IMR-90 (cell line): Measurements from ENCODE around the gene KYAT1. TPM values are rescaled to one million over a fixed set of nuclear protein-coding genes. Genes with fewer than 3 reads are reported as not detected.

ENCODE experiments used
- ATAC-seq: fragments of 200-7000 bp; cut with Tn5 transposase; 2 replicates; pipeline ENCODE4 v1.9.1; 2020; ENCODE audit warnings: low read depth, mild to moderate bottlenecking, moderate library complexity
- BruUV-seq: library from RNA; stranded (reverse); fragments of 400-500 nt; replicated peaks from 2 replicates; lab custom pipeline; 2021; lab: Mats Ljungman, UMichigan
- CTCF ChIA-PET: fragments of 300-600 bp; formaldehyde crosslinking; extraction: SDS; loops from one replicate; lab custom pipeline; 2021; ENCODE audit warnings: antibody characterized with exemption; lab: Yijun Ruan, JAX
- POLR2A ChIA-PET: fragments of 300-600 bp; sonication (Branson Sonifier 250); formaldehyde crosslinking; loops from one replicate; lab custom pipeline; 2022; ENCODE audit warnings: antibody characterized with exemption; ENCODE audit not compliant: unreplicated experiment; lab: Charles Lee
- DNase-seq: peaks from one replicate; pipeline ENCODE4 v3.0.0; 2013
- H2AFZ ChIP-seq: replicated peaks from 2 replicates; pipeline ENCODE3; 2013; ENCODE audit warnings: low read length, mild to moderate bottlenecking; ENCODE audit not compliant: poor library complexity
- H2AK5ac ChIP-seq: 2 replicates; pipeline ENCODE4 v1.6.1; 2013; ENCODE audit warnings: low read depth, low read length, inconsistent platforms
- H2AK9ac ChIP-seq: replicated peaks from 2 replicates; pipeline ENCODE3; 2013; ENCODE audit warnings: mild to moderate bottlenecking, low read depth, low read length, moderate library complexity; ENCODE audit not compliant: poor library complexity
- H2BK120ac ChIP-seq: 2 replicates; pipeline ENCODE4 v1.6.1; 2013; ENCODE audit warnings: low read depth, low read length, inconsistent platforms
- H2BK15ac ChIP-seq: 3 replicates; pipeline ENCODE4 v1.6.1; 2013; ENCODE audit warnings: low read depth, low read length, inconsistent platforms
- H2BK20ac ChIP-seq: 2 replicates; pipeline ENCODE4 v1.6.1; 2013; ENCODE audit warnings: low read depth, mild to moderate bottlenecking, inconsistent platforms, low read length, moderate library complexity
- H2BK5ac ChIP-seq: 2 replicates; pipeline ENCODE4 v1.6.1; 2013; ENCODE audit warnings: mild to moderate bottlenecking, low read depth, low read length, inconsistent platforms; ENCODE audit not compliant: poor library complexity, severe bottlenecking
- H3K14ac ChIP-seq: replicated peaks from 2 replicates; pipeline ENCODE4 v1.6.1; 2013; ENCODE audit warnings: low read depth, low read length, inconsistent platforms
- H3K18ac ChIP-seq: 2 replicates; pipeline ENCODE4 v1.6.1; 2013; ENCODE audit warnings: low read depth, low read length, control low read depth
- H3K23ac ChIP-seq: 2 replicates; pipeline ENCODE4 v1.6.1; 2013; ENCODE audit warnings: low read depth, low read length, inconsistent platforms
- H3K27ac ChIP-seq: 2 replicates; pipeline ENCODE4 v1.5.1; 2013; ENCODE audit warnings: mild to moderate bottlenecking, control low read depth, low read length; ENCODE audit not compliant: insufficient read depth
- H3K27me3 ChIP-seq: 2 replicates; pipeline ENCODE4 v1.6.1; 2013; ENCODE audit warnings: low read length; ENCODE audit not compliant: control insufficient read depth, insufficient read depth
- H3K36me3 ChIP-seq: 2 replicates; pipeline ENCODE4 v1.6.1; 2013; ENCODE audit warnings: low read length, mixed read lengths; ENCODE audit not compliant: control insufficient read depth, insufficient read depth
- H3K4ac ChIP-seq: 2 replicates; pipeline ENCODE4 v1.6.1; 2013; ENCODE audit warnings: low read depth, low read length, inconsistent platforms
- H3K4me1 ChIP-seq: 2 replicates; pipeline ENCODE4 v1.6.1; 2013; ENCODE audit warnings: low read length, mixed read lengths; ENCODE audit not compliant: control insufficient read depth, insufficient read depth
- H3K4me2 ChIP-seq: 2 replicates; pipeline ENCODE4 v1.6.1; 2013; ENCODE audit warnings: low read depth, mild to moderate bottlenecking, control low read depth, low read length, moderate library complexity
- H3K4me3 ChIP-seq: 2 replicates; pipeline ENCODE4 v1.5.1; 2013; ENCODE audit warnings: low read depth, mild to moderate bottlenecking, control low read depth, low read length, moderate library complexity; ENCODE audit not compliant: insufficient read depth
- H3K56ac ChIP-seq: 2 replicates; pipeline ENCODE4 v1.6.1; 2013; ENCODE audit warnings: low read length, inconsistent platforms; ENCODE audit not compliant: insufficient read depth; ENCODE audit errors: extremely low read depth
- H3K79me1 ChIP-seq, 2 experiments: 2 replicates each; pipeline ENCODE4 v1.6.1; 2013; ENCODE audit warnings: low read length in 2 of 2, inconsistent platforms in 1 of 2, low read depth in 1 of 2
- H3K9ac ChIP-seq: 2 replicates; pipeline ENCODE4 v1.6.1; 2013; ENCODE audit warnings: low read depth, low read length, control low read depth
- H3K9me1 ChIP-seq: 2 replicates; pipeline ENCODE4 v1.6.1; 2013; ENCODE audit warnings: low read length, inconsistent platforms; ENCODE audit not compliant: insufficient read depth
- H3K9me3 ChIP-seq: 2 replicates; pipeline ENCODE4 v1.6.1; 2013; ENCODE audit warnings: low read length; ENCODE audit not compliant: control insufficient read depth, insufficient read depth
- H4K20me1 ChIP-seq: 2 replicates; pipeline ENCODE4 v1.6.1; 2013; ENCODE audit warnings: low read length, inconsistent platforms; ENCODE audit not compliant: insufficient read depth
- H4K5ac ChIP-seq: 2 replicates; pipeline ENCODE4 v1.6.1; 2013; ENCODE audit warnings: mild to moderate bottlenecking, low read depth, low read length, control low read depth
- H4K8ac ChIP-seq, 2 experiments: 2 replicates each; pipeline ENCODE4 v1.6.1; 2013; ENCODE audit warnings: low read depth in 2 of 2, low read length in 2 of 2, control low read depth in 1 of 2, inconsistent platforms in 1 of 2
- H4K91ac ChIP-seq: 2 replicates; pipeline ENCODE4 v1.6.1; 2013; ENCODE audit warnings: low read depth, low read length, inconsistent platforms; ENCODE audit not compliant: insufficient read depth
- BHLHE40 ChIP-seq: fragments of 150-350 bp; IDR thresholded peaks from 2 replicates; pipeline ENCODE4 v1.6.1; 2016; ENCODE audit warnings: mild to moderate bottlenecking, low read depth, low read length
- FOS ChIP-seq: fragments of 150-350 bp; IDR thresholded peaks from 2 replicates; pipeline ENCODE4 v1.6.1; 2016; ENCODE audit warnings: low read depth, low read length
- MAFK ChIP-seq: IDR thresholded peaks from 2 replicates; pipeline ENCODE4 v1.6.1; 2012; ENCODE audit warnings: low read depth, low read length, improper control_type of control experiment
- MAZ ChIP-seq: IDR thresholded peaks from 2 replicates; pipeline ENCODE4 v1.6.1; 2012; ENCODE audit warnings: low read depth, mild to moderate bottlenecking, low read length, improper control_type of control experiment, moderate library complexity, borderline replicate concordance
- MXI1 ChIP-seq: IDR thresholded peaks from 2 replicates; pipeline ENCODE4 v1.6.1; 2012; ENCODE audit warnings: low read depth, mild to moderate bottlenecking, low read length, moderate library complexity, borderline replicate concordance
- NFE2L2 ChIP-seq: fragments of 150-350 bp; IDR thresholded peaks from 2 replicates; pipeline ENCODE4 v1.6.1; 2016; ENCODE audit warnings: low read depth, mild to moderate bottlenecking, low read length
- RAD21 ChIP-seq: IDR thresholded peaks from 2 replicates; pipeline ENCODE4 v1.6.1; 2012; ENCODE audit warnings: low read length, improper control_type of control experiment
- RCOR1 ChIP-seq: IDR thresholded peaks from 2 replicates; pipeline ENCODE4 v1.6.1; 2012; ENCODE audit warnings: mild to moderate bottlenecking, low read length, improper control_type of control experiment; ENCODE audit not compliant: insufficient replicate concordance
- RFX5 ChIP-seq: IDR thresholded peaks from 2 replicates; pipeline ENCODE4 v1.8.0; 2012; ENCODE audit warnings: low read depth, mild to moderate bottlenecking, low read length, moderate library complexity
- USF2 ChIP-seq: fragments of 150-350 bp; IDR thresholded peaks from 2 replicates; pipeline ENCODE4 v1.6.1; 2017; ENCODE audit warnings: mild to moderate bottlenecking, antibody characterized with exemption, low read length, low read depth
- WGBS, 2 experiments: methylation state at CpG; one replicate each; pipeline versions ENCODE4 v1.1.5 to v1.1.7; 2013; ENCODE audit warnings: missing lambda C conversion rate in 2 of 2; ENCODE audit not compliant: insufficient read length in 1 of 2; ENCODE audit errors: extremely low coverage in 2 of 2; 5-methylcytosine and 5-hydroxymethylcytosine counted together
- dilution Hi-C: fragments of 300-500 bp; cut with HindIII; formaldehyde crosslinking; loops from one replicate; pipeline ENCODE4 v1.14.3; 2018; ENCODE audit warnings: low sequenced_read_pairs; ENCODE audit not compliant: unreplicated experiment
- in situ Hi-C: fragments of 300-500 bp; cut with MboI; formaldehyde crosslinking; loops from 3 replicates; pipeline ENCODE4 v1.14.3; 2019; ENCODE audit warnings: low sequenced_read_pairs, inconsistent platforms, mixed read lengths
- intact Hi-C: fragments of 100-400 bp; cut with micrococcal nuclease; formaldehyde crosslinking; loops from 2 replicates; pipeline ENCODE4 v1.10.0; 2022
- polyA plus RNA-seq, 3 experiments: library from polyadenylated mRNA; depleted of rRNA; stranded (reverse); fragments of >200 nt; gene quantifications; 2 replicates each; pipeline ENCODE4 v1.2.3, GENCODE V29; 2012; ENCODE audit warnings: low replicate concordance in 1 of 3
- total RNA-seq: library from RNA; depleted of rRNA; stranded (reverse); fragments of >200 nt; gene quantifications from 2 replicates; pipeline ENCODE4 v1.2.3, GENCODE V29; 2012

The KYAT1 gene
- total and polyA plus RNA-seq, 2 of the 4 experiments (the other 2 are of a cell fraction) = 6.8 to 9.5 TPM

GRCh38 chr9:128916745-128917144 is 35.0 kb upstream of the KYAT1 start:
- peak overlapping the region; percentile 28 for H2AFZ ChIP-seq
- intact Hi-C loops (no loop called here), in situ Hi-C loops (no loop called here), dilution Hi-C loops (no loop called here)
- H2BK5ac ChIP-seq = peak overlapping the region; percentile 40
- H3K79me1 ChIP-seq = peaks cover 34 to 80% of the 10 kb centered on the region in 2 experiments; a peak in 3 of 4 replicates
- H4K20me1 ChIP-seq = no peaks in the 10 kb centered on the region
- no peak overlapping the region for H3K56ac ChIP-seq
- peak overlapping the region; percentile 65 for H3K14ac ChIP-seq
- peak overlapping the region; percentile 31; the same call in 1 of the 2 replicates for H4K5ac ChIP-seq
- no peaks in the 10 kb centered on the region for H3K9me3 ChIP-seq
- peaks cover 24% of the 10 kb centered on the region for H3K36me3 ChIP-seq
- peaks cover 31% of the 10 kb centered on the region for H3K4me1 ChIP-seq
- H3K27ac ChIP-seq = peak overlapping the region; percentile 59; the same call in 1 of the 2 replicates
- H2BK15ac ChIP-seq = peak overlapping the region; percentile 91; the same call in 1 of the 3 replicates
- WGBS, 2 experiments = 92% methylated on average over 5 of the region's 11 CpGs; no CpG with 5 or more reads in 1 of the 2 experiments
- 0 out of 2 replicates have a peak overlapping the region, but pooled peaks have one; percentile 18 for H2BK20ac ChIP-seq
- H3K4me2 ChIP-seq = no peak overlapping the region
- no peak overlapping the region for H3K18ac ChIP-seq
- no peak overlapping the region for H3K9ac ChIP-seq
- H3K23ac ChIP-seq = peak overlapping the region; percentile 44
- peak overlapping the region; percentile 45; the same call in 1 of the 2 replicates for H2BK120ac ChIP-seq
- ChIA-PET CTCF (interaction anchor here (1.1 kb wide), 1 partner anchor 53 kb away, joined by 3 read pairs; no protein-coding TSS in a partner anchor), POLR2A (no interaction called here)
- ATAC-seq = no peak
- H4K91ac ChIP-seq = peak overlapping the region; percentile 82
- H3K9me1 ChIP-seq = peaks cover 44% of the 10 kb centered on the region
- H3K4me3 ChIP-seq = no peak overlapping the region
- no peak for DNase-seq
- TF ChIP-seq RAD21 (no peak), NFE2L2 (no peak), RFX5 (no peak), BHLHE40 (no peak), USF2 (no peak), MAZ (no peak), RCOR1 (no peak), MAFK (no peak), MXI1 (no peak), FOS (no peak)
- H3K4ac ChIP-seq = peak overlapping the region; percentile 80; the same call in 1 of the 2 replicates
- no peaks in the 10 kb centered on the region for H3K27me3 ChIP-seq
- BruUV-seq = no TSS peak
- H2AK5ac ChIP-seq = peak overlapping the region; percentile 92
- H4K8ac ChIP-seq = peak overlapping the region; percentile 38 to 88; a peak in 3 of 4 replicates
- H2AK9ac ChIP-seq = peak overlapping the region; percentile 91
